Liver (tissue), 3 donors: Measurements from ENCODE around the gene RBM14.

Experiments used
- ATF3 ChIP-seq: IDR thresholded peaks from 2 replicates; pipeline ENCODE4 v1.6.1; 2016; ENCODE audit warnings: antibody characterized with exemption
- CTCF ChIP-seq: fragments of 150-350 bp; IDR thresholded peaks from 2 replicates; pipeline ENCODE4 v1.5.1; 2017; ENCODE audit warnings: improper control_type of control experiment, low read depth, low read length; ENCODE audit not compliant: missing input control
- EGR1 ChIP-seq, 2 donors: IDR thresholded peaks; 2 replicates each; pipeline ENCODE4 v1.6.1; 2016 to 2018; ENCODE audit warnings: antibody characterized with exemption in 2 of 2, low read depth in 2 of 2
- GABPA ChIP-seq, 2 donors: IDR thresholded peaks in 1 of 2; conservative IDR thresholded peaks in 1 of 2; 2 replicates each; pipeline ENCODE4 v1.6.1; 2016; ENCODE audit warnings: antibody characterized with exemption in 2 of 2, mild to moderate bottlenecking in 1 of 2, moderate library complexity in 1 of 2
- JUND ChIP-seq, 2 donors: IDR thresholded peaks; 2 replicates each; pipeline ENCODE4 v1.6.1; 2016; ENCODE audit warnings: antibody characterized with exemption in 2 of 2
- MAX ChIP-seq: IDR thresholded peaks from 2 replicates; pipeline ENCODE4 v1.6.1; 2016; ENCODE audit warnings: antibody characterized with exemption
- NR2F2 ChIP-seq: IDR thresholded peaks from 2 replicates; pipeline ENCODE4 v1.6.1; 2016; ENCODE audit warnings: antibody characterized with exemption
- RAD21 ChIP-seq, 2 donors: IDR thresholded peaks; 2 replicates each; pipeline ENCODE4 v1.6.1; 2016; ENCODE audit warnings: antibody characterized with exemption in 2 of 2, mild to moderate bottlenecking in 2 of 2
- REST ChIP-seq: IDR thresholded peaks from 2 replicates; pipeline ENCODE4 v1.6.1; 2016; ENCODE audit warnings: antibody characterized with exemption, mild to moderate bottlenecking
- RXRA ChIP-seq, 2 donors: IDR thresholded peaks; 2 replicates each; pipeline ENCODE4 v1.6.1; 2017 to 2018; ENCODE audit warnings: antibody characterized with exemption in 2 of 2, mild to moderate bottlenecking in 1 of 2
- SP1 ChIP-seq: IDR thresholded peaks from 2 replicates; pipeline ENCODE4 v1.6.1; 2018; ENCODE audit warnings: antibody characterized with exemption, mild to moderate bottlenecking
- TAF1 ChIP-seq: conservative IDR thresholded peaks from 2 replicates; pipeline ENCODE4 v1.6.1; 2016; ENCODE audit warnings: antibody characterized with exemption, mild to moderate bottlenecking
- donor health status: healthy.
- donor health status: healthy.

DNA sequence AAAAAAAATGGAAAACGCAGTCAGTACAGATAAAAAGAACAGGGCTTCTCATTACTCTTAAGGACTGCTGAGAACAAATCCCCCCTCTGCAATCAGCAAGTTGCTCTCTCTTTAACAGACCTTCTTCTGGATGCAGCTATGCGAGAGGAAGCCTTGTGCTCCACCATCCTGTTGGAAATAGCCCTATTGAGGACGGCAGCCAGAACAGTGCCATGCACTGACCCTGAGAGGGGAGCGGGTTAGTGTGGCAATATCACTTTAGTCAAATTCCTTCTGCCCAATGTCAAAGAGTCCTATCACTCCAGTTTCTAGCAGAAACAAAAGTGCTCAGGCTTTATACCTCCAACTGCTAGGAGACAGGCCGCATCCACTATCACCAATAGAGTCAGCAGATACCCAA is 54.4 kb downstream of the RBM14 start:
- TF ChIP-seq SP1, result no peak
- no peak for TF ChIP-seq MAX
- TF ChIP-seq ATF3, result no peak
- no peak for TF ChIP-seq CTCF
- no peak for TF ChIP-seq REST
- no peak for TF ChIP-seq RAD21 (IDR thresholded peaks at IDR 0.05)
- no peak for TF ChIP-seq TAF1
- TF ChIP-seq NR2F2, result no peak
- no peak for TF ChIP-seq JUND (IDR thresholded peaks at IDR 0.05)
- TF ChIP-seq RXRA (IDR thresholded peaks at IDR 0.05), result no peak
- no peak for TF ChIP-seq GABPA (IDR thresholded peaks at IDR 0.05 in 1 of 2, conservative IDR thresholded peaks at IDR 0.05 in 1 of 2)
- no peak for TF ChIP-seq EGR1 (IDR thresholded peaks at IDR 0.05; ENCODE audit: low read depth in 2 of 2)
